ENCODE measurements around the gene POC1B. TPM values are rescaled to one million over a fixed set of nuclear protein-coding genes. Genes with fewer than 3 reads are reported as not detected.

Gene POC1B
- total RNA-seq, 4 donors from 2014 or later = 17.6 to 35.2 (median 23.8) TPM

DNA sequence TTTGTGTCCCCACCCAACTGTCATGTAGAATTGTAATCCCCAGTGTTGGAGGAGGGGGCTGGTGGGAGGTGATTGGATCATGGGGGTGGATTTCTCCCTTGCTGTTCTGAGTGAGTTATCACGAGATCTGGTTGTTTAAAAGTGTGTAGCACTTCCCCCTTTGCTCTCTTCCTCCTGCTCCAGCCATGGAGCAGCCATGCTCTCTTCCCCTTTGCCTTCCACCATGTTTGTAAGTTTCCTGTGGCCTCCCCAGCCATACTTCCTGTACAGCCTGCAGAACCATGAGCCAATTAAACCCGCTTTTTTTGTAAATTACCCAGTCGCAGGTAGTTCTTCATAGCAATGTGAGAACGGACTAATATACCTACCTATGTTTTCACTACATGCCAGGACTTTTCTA, 2.6 kb upstream of the POC1B start:
- H3K4me1 ChIP-seq = peaks cover 0 to 38% (median 8%) of the 10 kb centered on the region in 3 donors
- H3K9me3 ChIP-seq = no peaks in the 10 kb centered on the region
- H3K4me3 ChIP-seq = no peak overlapping the region
- H3K27me3 ChIP-seq = no peaks in the 10 kb centered on the region
- TF ChIP-seq, protein P1, sequence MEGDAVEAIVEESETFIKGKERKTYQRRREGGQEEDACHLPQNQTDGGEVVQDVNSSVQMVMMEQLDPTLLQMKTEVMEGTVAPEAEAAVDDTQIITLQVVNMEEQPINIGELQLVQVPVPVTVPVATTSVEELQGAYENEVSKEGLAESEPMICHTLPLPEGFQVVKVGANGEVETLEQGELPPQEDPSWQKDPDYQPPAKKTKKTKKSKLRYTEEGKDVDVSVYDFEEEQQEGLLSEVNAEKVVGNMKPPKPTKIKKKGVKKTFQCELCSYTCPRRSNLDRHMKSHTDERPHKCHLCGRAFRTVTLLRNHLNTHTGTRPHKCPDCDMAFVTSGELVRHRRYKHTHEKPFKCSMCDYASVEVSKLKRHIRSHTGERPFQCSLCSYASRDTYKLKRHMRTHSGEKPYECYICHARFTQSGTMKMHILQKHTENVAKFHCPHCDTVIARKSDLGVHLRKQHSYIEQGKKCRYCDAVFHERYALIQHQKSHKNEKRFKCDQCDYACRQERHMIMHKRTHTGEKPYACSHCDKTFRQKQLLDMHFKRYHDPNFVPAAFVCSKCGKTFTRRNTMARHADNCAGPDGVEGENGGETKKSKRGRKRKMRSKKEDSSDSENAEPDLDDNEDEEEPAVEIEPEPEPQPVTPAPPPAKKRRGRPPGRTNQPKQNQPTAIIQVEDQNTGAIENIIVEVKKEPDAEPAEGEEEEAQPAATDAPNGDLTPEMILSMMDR (IDR thresholded peaks at IDR 0.05) = no peak
- TF ChIP-seq EP300 (IDR thresholded peaks at IDR 0.05) = no peak
- TF ChIP-seq POLR2A (IDR thresholded peaks at IDR 0.05) = no peak
- no peak for TF ChIP-seq POLR2AphosphoS5 (IDR thresholded peaks at IDR 0.05)
- H3K27ac ChIP-seq = no peak overlapping the region
- H3K36me3 ChIP-seq = no peaks in the 10 kb centered on the region
- no peak for ATAC-seq
- 62 to 82% methylated on average over 3 to 4 of the region's 4 CpGs for WGBS, 2 donors (ENCODE audit: low coverage in 1 of 2)

DNA sequence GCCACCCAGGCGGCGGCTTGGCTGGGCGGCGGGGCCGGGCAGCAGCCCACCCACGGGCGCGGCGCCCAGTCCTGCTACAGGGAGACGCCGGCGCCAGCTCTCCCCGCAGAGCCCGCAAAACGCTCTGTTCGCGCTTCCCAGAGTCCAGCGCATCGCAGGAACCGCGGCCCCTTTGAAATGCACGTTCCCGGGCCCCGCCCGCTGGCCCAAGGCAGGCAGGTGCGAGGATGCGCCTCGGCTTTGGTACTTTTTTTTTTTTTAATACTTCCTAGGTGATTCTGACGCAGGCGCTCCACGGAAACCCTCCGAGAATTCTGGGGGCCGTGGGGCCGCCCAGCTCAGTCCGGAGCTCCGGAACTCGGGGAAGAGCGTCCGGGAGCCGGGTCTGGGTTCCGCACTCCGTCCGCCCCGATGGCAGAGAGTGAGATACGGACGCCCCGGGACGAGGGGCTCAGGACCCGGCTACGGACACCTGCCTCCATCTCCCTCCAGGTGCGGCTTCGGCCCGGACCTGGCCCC, 483 bp downstream of the POC1B start:
- peak overlapping the region; percentile 62 to 98 for H3K4me3 ChIP-seq
- H3K36me3 ChIP-seq = no peaks in the 10 kb centered on the region
- no peaks in the 10 kb centered on the region for H3K27me3 ChIP-seq
- WGBS, 2 donors (ENCODE audit: low coverage in 1 of 2) = 0% methylated on average over 2 to 9 of the region's 53 CpGs
- ATAC-seq = peak; percentile 33
- peak overlapping the region; percentile 59 to 95 (median 92) for H3K27ac ChIP-seq
- no peaks in the 10 kb centered on the region for H3K9me3 ChIP-seq
- TF ChIP-seq EP300 (IDR thresholded peaks at IDR 0.05) (no peak), POLR2AphosphoS5 (IDR thresholded peaks at IDR 0.05) (no peak), POLR2A (IDR thresholded peaks at IDR 0.05) (no peak)
- TF ChIP-seq, protein P1 (IDR thresholded peaks at IDR 0.05) = no peak
- peaks cover 0 to 69% (median 30%) of the 10 kb centered on the region in 3 donors for H3K4me1 ChIP-seq

DNA sequence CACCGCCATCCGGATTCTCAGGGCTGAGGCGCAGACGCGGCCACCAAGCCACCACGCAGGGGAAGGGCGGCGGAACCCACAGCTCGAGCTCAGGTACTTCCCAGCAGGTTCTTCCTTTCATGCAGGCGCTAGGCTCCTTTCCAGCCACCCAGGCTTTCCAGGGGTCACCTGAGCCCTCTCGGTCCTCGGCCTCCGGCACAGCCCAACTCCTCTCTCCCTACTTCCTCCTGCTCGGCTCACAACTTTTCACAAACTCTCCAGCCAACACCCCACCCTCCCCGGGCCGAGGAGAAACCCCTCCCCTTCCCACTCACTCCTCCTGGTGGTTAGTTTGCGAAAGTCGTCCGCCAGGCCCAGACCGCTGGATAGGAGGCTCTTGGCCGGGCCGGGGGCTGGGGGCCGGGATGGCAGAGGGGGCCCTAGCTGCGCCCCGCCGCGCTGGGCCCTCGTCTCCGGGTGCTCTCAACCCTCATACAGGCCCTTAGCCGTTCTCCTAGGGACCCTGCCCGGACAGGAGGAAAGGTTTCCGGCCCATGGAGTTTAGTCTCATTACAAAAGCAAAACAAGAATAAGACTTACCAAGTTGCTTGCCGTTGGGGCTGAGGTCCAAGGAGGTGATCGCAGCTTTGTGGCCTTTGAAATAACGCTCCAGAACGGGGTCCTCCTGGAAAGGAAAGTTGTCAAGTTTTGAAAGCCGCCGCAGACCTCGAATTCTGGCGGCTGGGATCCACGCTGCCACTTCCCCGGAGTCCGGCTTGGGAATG, 1.1 kb downstream of the POC1B start, which contains the start of gene GALNT4:
TSS of gene GALNT4 (minus strand) at position 256 of the 764 bp plus-strand sequence. CDS start at position 9, 247 bp downstream.
- TF ChIP-seq, protein P1 (IDR thresholded peaks at IDR 0.05) = peak; percentile 32 to 81 (median 74)
- TF ChIP-seq POLR2AphosphoS5 (IDR thresholded peaks at IDR 0.05) (peak; percentile 75), EP300 (IDR thresholded peaks at IDR 0.05) (no peak), POLR2A (IDR thresholded peaks at IDR 0.05) (peak in 1 of 2 donors; percentile 49)
- 0% methylated on average over 2 to 5 of the region's 43 CpGs for WGBS, 2 donors (ENCODE audit: low coverage in 1 of 2)
- Histone ChIP-seq H3K4me1 (peaks cover 0 to 68% (median 30%) of the 10 kb centered on the region in 3 donors), H3K4me3 (peak within 1 kb of the TSS; percentile 62 to 98), H3K27ac (peak within 1 kb of the TSS; percentile 59 to 95 (median 92)), H3K36me3 (no peaks in the 10 kb centered on the region), H3K9me3 (no peaks in the 10 kb centered on the region), H3K27me3 (no peaks in the 10 kb centered on the region)
- peak; percentile 91 for ATAC-seq

DNA sequence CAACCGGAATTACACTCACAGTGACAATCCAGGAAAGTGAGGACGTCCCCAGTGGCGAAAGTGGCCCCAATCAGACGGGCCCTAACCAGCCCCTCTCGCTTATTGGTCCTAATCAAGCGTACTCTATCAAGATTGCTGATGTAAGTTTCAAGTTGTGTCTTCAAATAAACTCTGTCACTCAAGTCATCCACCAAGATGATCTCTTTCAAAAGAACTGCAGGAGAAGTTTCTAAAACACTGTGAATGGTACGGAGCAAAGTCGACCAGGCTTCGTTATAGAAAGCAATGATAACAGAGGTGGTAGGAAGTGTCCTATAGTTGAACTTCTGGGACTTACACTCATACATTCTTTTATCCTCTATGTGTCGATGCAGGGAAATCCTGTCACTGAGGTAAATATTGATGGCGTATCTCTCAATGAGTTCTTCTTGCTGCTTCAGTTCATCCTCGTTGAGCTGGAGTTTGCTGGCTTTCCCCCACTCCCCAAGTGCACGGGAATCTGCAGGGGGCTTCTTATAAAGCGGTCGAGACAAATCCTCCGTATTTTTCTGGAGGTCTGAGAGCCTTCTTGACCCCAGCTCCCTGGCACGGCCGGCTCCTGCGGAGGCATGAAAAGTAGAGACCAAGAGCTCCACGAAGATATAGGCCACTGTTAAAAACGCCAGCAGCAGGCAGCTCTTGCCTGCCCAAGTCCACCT, 1.9 kb downstream of the POC1B start:
- no peaks in the 10 kb centered on the region for H3K36me3 ChIP-seq
- no peak for ATAC-seq
- H3K27me3 ChIP-seq = no peaks in the 10 kb centered on the region
- TF ChIP-seq, protein P1 (IDR thresholded peaks at IDR 0.05) = no peak
- TF ChIP-seq POLR2AphosphoS5 (IDR thresholded peaks at IDR 0.05) = no peak
- no peak for TF ChIP-seq EP300 (IDR thresholded peaks at IDR 0.05)
- no peak for TF ChIP-seq POLR2A (IDR thresholded peaks at IDR 0.05)
- peak overlapping the region; percentile 62 to 98 for H3K4me3 ChIP-seq
- H3K9me3 ChIP-seq = no peaks in the 10 kb centered on the region
- peaks cover 0 to 65% (median 30%) of the 10 kb centered on the region in 3 donors for H3K4me1 ChIP-seq
- peak overlapping the region; percentile 59 to 95 (median 92) for H3K27ac ChIP-seq
- WGBS, 2 donors (ENCODE audit: low coverage in 1 of 2) = 39 to 51% methylated on average over 10 to 12 of the region's 21 CpGs

Measured in gastroesophageal sphincter (tissue), 4 donors.